Ascending aorta (tissue), 2 donors: ENCODE data around the gene TBC1D5. TPM values are rescaled to one million over a fixed set of nuclear protein-coding genes. Genes with fewer than 3 reads are reported as not detected.

Source experiments
- DNase-seq, 2 donors: peaks; one replicate each; pipeline ENCODE4 v3.0.0-alpha.2; 2019; ENCODE audit warnings: low spot score in 2 of 2
- H3K27ac ChIP-seq, 2 donors: fragments of 200-600 bp; sonication (generic); one replicate each; pipeline ENCODE4 v1.5.1; 2016 to 2017; ENCODE audit warnings: mild to moderate bottlenecking in 1 of 2
- H3K27me3 ChIP-seq: fragments of 200-600 bp; sonication (generic); one replicate; pipeline ENCODE4 v1.5.1; 2017
- H3K36me3 ChIP-seq, 2 donors: fragments of 200-600 bp; sonication (generic); one replicate each; pipeline ENCODE4 v1.5.1; 2016
- H3K4me1 ChIP-seq, 2 donors: fragments of 200-600 bp; sonication (generic); one replicate each; pipeline ENCODE4 v1.5.1; 2016 to 2017; ENCODE audit warnings: mild to moderate bottlenecking in 1 of 2
- H3K4me3 ChIP-seq, 2 donors: fragments of 200-600 bp; sonication (generic); one replicate each; pipeline ENCODE4 v1.5.1; 2016 to 2017; ENCODE audit warnings: mild to moderate bottlenecking in 1 of 2
- H3K9me3 ChIP-seq, 2 donors: fragments of 200-600 bp; sonication (generic); one replicate each; pipeline ENCODE4 v1.5.1; 2016
- intact Hi-C: fragments of 100-400 bp; cut with DNase I; formaldehyde crosslinking; loops from one replicate; pipeline ENCODE4 v1.15.1; 2023
- total RNA-seq: library from RNA; depleted of rRNA; stranded (reverse); fragments of >200 nt; gene quantifications from one replicate; pipeline ENCODE4 v1.1.0, GENCODE V29; 2016
- TF ChIP-seq, protein P1 (sequence below), 3 experiments: fragments of 200-600 bp in 2 of 3; fragments of 450-650 bp in 1 of 3; sonication (generic) in 2 of 3; IDR thresholded peaks; one replicate each; pipeline ENCODE4 v1.5.1; 2016 to 2019; ENCODE audit warnings: antibody characterized with exemption in 3 of 3, mild to moderate bottlenecking in 1 of 3, moderate library complexity in 1 of 3

TBC1D5 gene
- total RNA-seq, 1 donor from 2014 or later, result 43.3 TPM

- no peaks in the 10 kb centered on the region for H3K27me3 ChIP-seq
- H3K4me1 ChIP-seq, result peaks cover 0 to 5% of the 10 kb centered on the region in 2 donors
- TF ChIP-seq, protein P1, sequence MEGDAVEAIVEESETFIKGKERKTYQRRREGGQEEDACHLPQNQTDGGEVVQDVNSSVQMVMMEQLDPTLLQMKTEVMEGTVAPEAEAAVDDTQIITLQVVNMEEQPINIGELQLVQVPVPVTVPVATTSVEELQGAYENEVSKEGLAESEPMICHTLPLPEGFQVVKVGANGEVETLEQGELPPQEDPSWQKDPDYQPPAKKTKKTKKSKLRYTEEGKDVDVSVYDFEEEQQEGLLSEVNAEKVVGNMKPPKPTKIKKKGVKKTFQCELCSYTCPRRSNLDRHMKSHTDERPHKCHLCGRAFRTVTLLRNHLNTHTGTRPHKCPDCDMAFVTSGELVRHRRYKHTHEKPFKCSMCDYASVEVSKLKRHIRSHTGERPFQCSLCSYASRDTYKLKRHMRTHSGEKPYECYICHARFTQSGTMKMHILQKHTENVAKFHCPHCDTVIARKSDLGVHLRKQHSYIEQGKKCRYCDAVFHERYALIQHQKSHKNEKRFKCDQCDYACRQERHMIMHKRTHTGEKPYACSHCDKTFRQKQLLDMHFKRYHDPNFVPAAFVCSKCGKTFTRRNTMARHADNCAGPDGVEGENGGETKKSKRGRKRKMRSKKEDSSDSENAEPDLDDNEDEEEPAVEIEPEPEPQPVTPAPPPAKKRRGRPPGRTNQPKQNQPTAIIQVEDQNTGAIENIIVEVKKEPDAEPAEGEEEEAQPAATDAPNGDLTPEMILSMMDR (IDR thresholded peaks at IDR 0.05), result no peak
- no peak for DNase-seq
- intact Hi-C loops, result no loop called here
- no peaks in the 10 kb centered on the region for H3K9me3 ChIP-seq
- H3K27ac ChIP-seq, result no peak overlapping the region
- peaks cover 0 to 10% of the 10 kb centered on the region in 2 donors for H3K36me3 ChIP-seq
- no peak overlapping the region for H3K4me3 ChIP-seq
Measured at GRCh38 chr3:17310983-17311382, 431.4 kb downstream of the TBC1D5 start.

DNA sequence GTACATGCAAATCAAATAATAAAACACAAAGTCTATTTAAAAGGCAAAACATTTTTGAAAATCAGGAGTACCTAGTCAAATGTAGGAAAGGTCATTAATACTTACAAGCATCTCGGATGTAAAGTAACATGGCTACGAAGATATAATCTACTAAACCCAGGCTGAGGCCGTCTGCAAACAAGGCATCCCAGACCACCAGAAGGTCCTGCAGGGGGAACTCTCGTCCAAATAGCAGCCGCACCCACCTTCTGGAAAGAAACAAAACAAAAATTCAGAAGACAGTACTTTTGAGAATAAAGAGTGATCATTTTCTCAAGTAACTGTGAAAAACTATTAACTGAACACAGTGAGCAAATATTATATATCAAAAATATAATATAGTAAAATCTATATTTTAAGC is 434.5 kb downstream of the TBC1D5 start:
- TF ChIP-seq, protein P1 (IDR thresholded peaks at IDR 0.05), result no peak
- peaks cover 0 to 3% of the 10 kb centered on the region in 2 donors for H3K4me1 ChIP-seq
- H3K27ac ChIP-seq, result no peak overlapping the region
- H3K36me3 ChIP-seq, result peaks cover 0 to 10% of the 10 kb centered on the region in 2 donors
- intact Hi-C loops, result no loop called here
- no peak for DNase-seq
- no peak overlapping the region for H3K4me3 ChIP-seq
- H3K9me3 ChIP-seq, result no peaks in the 10 kb centered on the region
- no peaks in the 10 kb centered on the region for H3K27me3 ChIP-seq

- Histone ChIP-seq H3K4me1 (no peaks in the 10 kb centered on the region), H3K27ac (no peak overlapping the region), H3K4me3 (no peak overlapping the region), H3K9me3 (no peaks in the 10 kb centered on the region), H3K27me3 (no peaks in the 10 kb centered on the region), H3K36me3 (peaks cover 0 to 10% of the 10 kb centered on the region in 2 donors)
- no peak for DNase-seq
- intact Hi-C loops, result no loop called here
- TF ChIP-seq, protein P1 (IDR thresholded peaks at IDR 0.05), result no peak
Measured at GRCh38 chr3:17307482-17307881, 434.9 kb downstream of the TBC1D5 start.

DNA sequence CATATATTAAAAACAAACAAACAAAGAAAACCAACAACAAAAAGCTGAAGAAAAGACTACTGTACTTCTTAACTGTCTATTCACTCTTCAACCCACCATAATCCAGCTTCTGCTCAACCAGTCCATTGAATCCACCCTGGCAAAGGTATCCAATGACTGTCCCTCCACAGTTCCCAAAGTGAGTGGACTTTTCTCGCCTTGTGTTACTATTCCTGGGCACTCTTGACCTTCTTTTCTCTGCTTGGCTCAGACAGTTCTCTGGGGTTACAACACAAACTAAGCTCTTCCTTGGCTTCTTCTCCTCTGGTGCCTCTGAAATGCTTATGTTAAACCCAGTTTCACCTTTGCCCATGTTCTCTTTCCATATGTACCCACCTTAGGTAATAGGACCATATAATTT is 437.5 kb downstream of the TBC1D5 start:
- Histone ChIP-seq H3K4me3 (no peak overlapping the region), H3K27me3 (no peaks in the 10 kb centered on the region), H3K4me1 (peaks cover 2 to 8% of the 10 kb centered on the region in 2 donors), H3K36me3 (peaks cover 0 to 10% of the 10 kb centered on the region in 2 donors), H3K27ac (no peak overlapping the region), H3K9me3 (no peaks in the 10 kb centered on the region)
- DNase-seq, result no peak
- TF ChIP-seq, protein P1 (IDR thresholded peaks at IDR 0.05), result no peak
- intact Hi-C loops, result no loop called here

- DNase-seq, result no peak
- Histone ChIP-seq H3K4me3 (no peak overlapping the region), H3K9me3 (no peaks in the 10 kb centered on the region), H3K4me1 (peaks cover 2 to 8% of the 10 kb centered on the region in 2 donors), H3K36me3 (peaks cover 0 to 7% of the 10 kb centered on the region in 2 donors), H3K27ac (no peak overlapping the region), H3K27me3 (no peaks in the 10 kb centered on the region)
- TF ChIP-seq, protein P1 (IDR thresholded peaks at IDR 0.05), result no peak
- intact Hi-C loops, result no loop called here
Measured at GRCh38 chr3:17302774-17303173, 439.7 kb downstream of the TBC1D5 start.

- intact Hi-C loops, result no loop called here
- H3K9me3 ChIP-seq, result no peaks in the 10 kb centered on the region
- no peaks in the 10 kb centered on the region for H3K27me3 ChIP-seq
- no peak overlapping the region for H3K4me3 ChIP-seq
- TF ChIP-seq, protein P1 (IDR thresholded peaks at IDR 0.05), result no peak
- H3K36me3 ChIP-seq, result peaks cover 0 to 1% of the 10 kb centered on the region in 2 donors
- H3K27ac ChIP-seq, result no peak overlapping the region
- peaks cover 2 to 8% of the 10 kb centered on the region in 2 donors for H3K4me1 ChIP-seq
- DNase-seq, result no peak
Measured at GRCh38 chr3:17302170-17302569, 440.3 kb downstream of the TBC1D5 start.
